Measurements from ENCODE around the gene KCNJ12.

DNA sequence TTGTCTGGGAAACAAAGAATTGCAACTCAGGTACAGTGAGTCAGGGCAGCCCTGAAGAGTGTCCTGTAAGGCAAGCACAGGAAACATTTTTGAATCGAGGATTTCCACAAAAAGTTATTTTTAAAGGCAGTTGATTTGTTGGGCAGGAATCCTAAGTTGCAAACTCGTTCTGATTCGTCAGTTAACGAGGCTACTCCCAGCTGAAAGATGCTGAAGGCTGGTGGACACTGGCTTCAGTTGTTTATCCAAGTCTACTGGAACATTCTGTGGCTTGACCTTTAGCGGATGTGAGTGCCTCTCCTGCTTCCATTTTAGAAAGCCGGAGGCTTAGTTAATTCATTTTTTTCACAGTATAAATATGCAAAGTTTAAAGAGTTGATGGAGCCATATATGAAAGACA, 84.2 kb downstream of the KCNJ12 start:
- TF ChIP-seq, protein P1, sequence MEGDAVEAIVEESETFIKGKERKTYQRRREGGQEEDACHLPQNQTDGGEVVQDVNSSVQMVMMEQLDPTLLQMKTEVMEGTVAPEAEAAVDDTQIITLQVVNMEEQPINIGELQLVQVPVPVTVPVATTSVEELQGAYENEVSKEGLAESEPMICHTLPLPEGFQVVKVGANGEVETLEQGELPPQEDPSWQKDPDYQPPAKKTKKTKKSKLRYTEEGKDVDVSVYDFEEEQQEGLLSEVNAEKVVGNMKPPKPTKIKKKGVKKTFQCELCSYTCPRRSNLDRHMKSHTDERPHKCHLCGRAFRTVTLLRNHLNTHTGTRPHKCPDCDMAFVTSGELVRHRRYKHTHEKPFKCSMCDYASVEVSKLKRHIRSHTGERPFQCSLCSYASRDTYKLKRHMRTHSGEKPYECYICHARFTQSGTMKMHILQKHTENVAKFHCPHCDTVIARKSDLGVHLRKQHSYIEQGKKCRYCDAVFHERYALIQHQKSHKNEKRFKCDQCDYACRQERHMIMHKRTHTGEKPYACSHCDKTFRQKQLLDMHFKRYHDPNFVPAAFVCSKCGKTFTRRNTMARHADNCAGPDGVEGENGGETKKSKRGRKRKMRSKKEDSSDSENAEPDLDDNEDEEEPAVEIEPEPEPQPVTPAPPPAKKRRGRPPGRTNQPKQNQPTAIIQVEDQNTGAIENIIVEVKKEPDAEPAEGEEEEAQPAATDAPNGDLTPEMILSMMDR (conservative IDR thresholded peaks at IDR 0.05; ENCODE audit: low read depth, low read length) = no peak
- TF ChIP-seq, protein P2, sequence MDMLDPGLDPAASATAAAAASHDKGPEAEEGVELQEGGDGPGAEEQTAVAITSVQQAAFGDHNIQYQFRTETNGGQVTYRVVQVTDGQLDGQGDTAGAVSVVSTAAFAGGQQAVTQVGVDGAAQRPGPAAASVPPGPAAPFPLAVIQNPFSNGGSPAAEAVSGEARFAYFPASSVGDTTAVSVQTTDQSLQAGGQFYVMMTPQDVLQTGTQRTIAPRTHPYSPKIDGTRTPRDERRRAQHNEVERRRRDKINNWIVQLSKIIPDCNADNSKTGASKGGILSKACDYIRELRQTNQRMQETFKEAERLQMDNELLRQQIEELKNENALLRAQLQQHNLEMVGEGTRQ (IDR thresholded peaks at IDR 0.05; ENCODE audit: low read depth, low read length) = no peak
- no peak for TF ChIP-seq POLR2A (IDR thresholded peaks at IDR 0.05; ENCODE audit: low read depth, low read length)
